ENCODE measurements around the gene GADL1.

The GADL1 gene

GRCh38 chr3:30912301-30912700, 17.8 kb upstream of the GADL1 start:
- TF ChIP-seq GATA1 (IDR thresholded peaks at IDR 0.05; ENCODE audit: low read depth, low read length) (no peak), POLR2A (IDR thresholded peaks at IDR 0.05; ENCODE audit: low read length) (no peak)
- DNase-seq = no peak

GRCh38 chr3:30908456-30909037, 14.1 kb upstream of the GADL1 start:
- TF ChIP-seq GATA1 (IDR thresholded peaks at IDR 0.05; ENCODE audit: low read depth, low read length) (no peak), POLR2A (IDR thresholded peaks at IDR 0.05; ENCODE audit: low read length) (no peak)
- DNase-seq = no peak

GRCh38 chr3:30904996-30905395, 10.5 kb upstream of the GADL1 start:
- TF ChIP-seq GATA1 (IDR thresholded peaks at IDR 0.05; ENCODE audit: low read depth, low read length) (no peak), POLR2A (IDR thresholded peaks at IDR 0.05; ENCODE audit: low read length) (no peak)
- DNase-seq = no peak

GRCh38 chr3:30895329-30895728, 868 bp upstream of the GADL1 start:
- no peak for DNase-seq
- TF ChIP-seq POLR2A (IDR thresholded peaks at IDR 0.05; ENCODE audit: low read length) (no peak), GATA1 (IDR thresholded peaks at IDR 0.05; ENCODE audit: low read depth, low read length) (no peak)

GRCh38 chr3:30893678-30894325, 659 bp downstream of the GADL1 start:
- TF ChIP-seq POLR2A (IDR thresholded peaks at IDR 0.05; ENCODE audit: low read length) = no peak
- TF ChIP-seq GATA1 (IDR thresholded peaks at IDR 0.05; ENCODE audit: low read depth, low read length) = no peak
- DNase-seq = no peak

GRCh38 chr3:30890907-30891306, 3.6 kb downstream of the GADL1 start:
- no peak for DNase-seq
- TF ChIP-seq POLR2A (IDR thresholded peaks at IDR 0.05; ENCODE audit: low read length) = no peak
- TF ChIP-seq GATA1 (IDR thresholded peaks at IDR 0.05; ENCODE audit: low read depth, low read length) = no peak

- TF ChIP-seq POLR2A (IDR thresholded peaks at IDR 0.05; ENCODE audit: low read length) (no peak), GATA1 (IDR thresholded peaks at IDR 0.05; ENCODE audit: low read depth, low read length) (no peak)
- no peak for DNase-seq
These were observed 7.6 kb downstream of the GADL1 start for GRCh38 chr3:30886888-30887287.

- TF ChIP-seq GATA1 (IDR thresholded peaks at IDR 0.05; ENCODE audit: low read depth, low read length) (no peak), POLR2A (IDR thresholded peaks at IDR 0.05; ENCODE audit: low read length) (no peak)
- DNase-seq = no peak
These were observed 15.6 kb downstream of the GADL1 start for GRCh38 chr3:30878862-30879261.

- no peak for TF ChIP-seq GATA1 (IDR thresholded peaks at IDR 0.05; ENCODE audit: low read depth, low read length)
- TF ChIP-seq POLR2A (IDR thresholded peaks at IDR 0.05; ENCODE audit: low read length) = no peak
- no peak for DNase-seq
These were observed 19.0 kb downstream of the GADL1 start for GRCh38 chr3:30875505-30875904.

GRCh38 chr3:30873671-30874070, 20.8 kb downstream of the GADL1 start:
- no peak for TF ChIP-seq GATA1 (IDR thresholded peaks at IDR 0.05; ENCODE audit: low read depth, low read length)
- TF ChIP-seq POLR2A (IDR thresholded peaks at IDR 0.05; ENCODE audit: low read length) = no peak

GRCh38 chr3:30872879-30873278, 21.6 kb downstream of the GADL1 start:
- TF ChIP-seq POLR2A (IDR thresholded peaks at IDR 0.05; ENCODE audit: low read length) = no peak
- TF ChIP-seq GATA1 (IDR thresholded peaks at IDR 0.05; ENCODE audit: low read depth, low read length) = no peak
- DNase-seq = no peak

More at GRCh38 chr3:30873671-30874070, 20.8 kb downstream of the GADL1 start:
- DNase-seq = no peak

- TF ChIP-seq GATA1 (IDR thresholded peaks at IDR 0.05; ENCODE audit: low read depth, low read length) (no peak), POLR2A (IDR thresholded peaks at IDR 0.05; ENCODE audit: low read length) (no peak)
- no peak for DNase-seq
These were observed 22.7 kb downstream of the GADL1 start for GRCh38 chr3:30871720-30872119.

- DNase-seq = no peak
- TF ChIP-seq POLR2A (IDR thresholded peaks at IDR 0.05; ENCODE audit: low read length) (no peak), GATA1 (IDR thresholded peaks at IDR 0.05; ENCODE audit: low read depth, low read length) (no peak)
These were observed 29.6 kb downstream of the GADL1 start for GRCh38 chr3:30864836-30865235.

GRCh38 chr3:30864132-30864531, 30.3 kb downstream of the GADL1 start:
- TF ChIP-seq GATA1 (IDR thresholded peaks at IDR 0.05; ENCODE audit: low read depth, low read length) = no peak
- TF ChIP-seq POLR2A (IDR thresholded peaks at IDR 0.05; ENCODE audit: low read length) = no peak
- DNase-seq = no peak

- no peak for DNase-seq
- TF ChIP-seq POLR2A (IDR thresholded peaks at IDR 0.05; ENCODE audit: low read length) = no peak
- TF ChIP-seq GATA1 (IDR thresholded peaks at IDR 0.05; ENCODE audit: low read depth, low read length) = no peak
These were observed 32.5 kb downstream of the GADL1 start for GRCh38 chr3:30862004-30862403.
